Loucy (cell line): ENCODE measurements around the gene SMS.

Experiments used
- EZH2phosphoT487 ChIP-seq: fragments of 200-600 bp; IDR thresholded peaks from 2 replicates; pipeline ENCODE4 v1.6.1; 2018; ENCODE audit warnings: antibody characterized with exemption, mild to moderate bottlenecking, moderate library complexity, borderline replicate concordance
- TF ChIP-seq, protein P1 (sequence below): fragments of 200-600 bp; sonication (generic); conservative IDR thresholded peaks from 2 replicates; pipeline ENCODE4 v1.5.1; 2014; ENCODE audit warnings: mild to moderate bottlenecking, antibody characterized with exemption, low read length

DNA sequence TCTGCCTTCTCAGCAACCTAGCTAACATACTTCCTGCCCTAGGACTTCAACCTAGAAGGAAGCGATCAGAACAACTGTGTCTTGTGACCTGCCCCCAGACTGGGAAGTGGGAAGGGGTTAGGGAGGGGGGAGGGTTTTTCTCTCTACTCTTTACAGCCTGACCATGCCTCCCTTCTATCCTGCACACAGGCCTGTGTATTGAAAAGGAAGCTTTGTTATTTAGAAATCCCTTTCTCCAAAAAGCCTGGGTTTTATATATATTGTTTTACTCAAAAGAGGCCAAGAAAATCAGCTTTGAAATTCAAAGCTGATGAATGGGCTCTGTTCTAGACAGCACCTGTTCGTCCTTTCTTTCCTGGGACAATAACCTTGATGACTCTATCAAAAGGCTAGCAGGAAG is 35.2 kb upstream of the SMS start:
- TF ChIP-seq, protein P1, sequence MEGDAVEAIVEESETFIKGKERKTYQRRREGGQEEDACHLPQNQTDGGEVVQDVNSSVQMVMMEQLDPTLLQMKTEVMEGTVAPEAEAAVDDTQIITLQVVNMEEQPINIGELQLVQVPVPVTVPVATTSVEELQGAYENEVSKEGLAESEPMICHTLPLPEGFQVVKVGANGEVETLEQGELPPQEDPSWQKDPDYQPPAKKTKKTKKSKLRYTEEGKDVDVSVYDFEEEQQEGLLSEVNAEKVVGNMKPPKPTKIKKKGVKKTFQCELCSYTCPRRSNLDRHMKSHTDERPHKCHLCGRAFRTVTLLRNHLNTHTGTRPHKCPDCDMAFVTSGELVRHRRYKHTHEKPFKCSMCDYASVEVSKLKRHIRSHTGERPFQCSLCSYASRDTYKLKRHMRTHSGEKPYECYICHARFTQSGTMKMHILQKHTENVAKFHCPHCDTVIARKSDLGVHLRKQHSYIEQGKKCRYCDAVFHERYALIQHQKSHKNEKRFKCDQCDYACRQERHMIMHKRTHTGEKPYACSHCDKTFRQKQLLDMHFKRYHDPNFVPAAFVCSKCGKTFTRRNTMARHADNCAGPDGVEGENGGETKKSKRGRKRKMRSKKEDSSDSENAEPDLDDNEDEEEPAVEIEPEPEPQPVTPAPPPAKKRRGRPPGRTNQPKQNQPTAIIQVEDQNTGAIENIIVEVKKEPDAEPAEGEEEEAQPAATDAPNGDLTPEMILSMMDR, result no peak
- no peak for TF ChIP-seq EZH2phosphoT487
